Prostate gland (tissue), 2 donors: ENCODE data around the gene RNF169.

ENCODE experiments used
- POLR2A ChIP-seq: fragments of 450-650 bp; IDR thresholded peaks from one replicate; pipeline ENCODE4 v1.6.1; 2016; ENCODE audit warnings: antibody characterized with exemption, mild to moderate bottlenecking
- POLR2AphosphoS5 ChIP-seq: sonication (generic); formaldehyde crosslinking; IDR thresholded peaks from one replicate; pipeline ENCODE4 v1.6.1; 2017; ENCODE audit warnings: antibody characterized with exemption
- TF ChIP-seq, protein P1 (sequence below), 4 experiments: fragments of 200-600 bp in 2 of 4; fragments of 450-650 bp in 2 of 4; sonication (generic) in 2 of 4; IDR thresholded peaks; 1 replicate in 3 of 4; 2 replicates in 1 of 4; pipeline ENCODE4 v1.5.1; 2016 to 2019; ENCODE audit warnings: antibody characterized with exemption in 4 of 4, mild to moderate bottlenecking in 2 of 4, moderate library complexity in 2 of 4

DNA sequence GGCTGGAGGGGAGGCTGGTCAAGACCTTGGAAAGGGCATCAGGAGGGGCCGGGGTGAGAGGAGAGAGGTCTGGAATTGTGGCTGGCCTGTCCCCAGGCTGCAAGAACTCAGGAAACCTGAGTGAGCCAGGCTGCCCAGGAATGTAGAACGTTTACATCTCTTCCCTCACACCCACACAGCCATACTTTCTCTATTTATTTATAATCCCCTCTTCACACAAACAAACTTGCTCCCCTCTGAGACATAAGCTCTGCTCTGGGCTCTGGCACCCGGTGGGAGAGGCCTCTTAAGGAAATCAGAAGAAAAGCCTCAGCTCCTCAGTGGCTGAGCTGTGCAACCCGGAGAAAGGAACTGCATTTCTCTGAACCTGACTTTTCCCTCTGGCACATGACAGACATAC is 22.9 kb upstream of the RNF169 start:
- TF ChIP-seq POLR2A (no peak), POLR2AphosphoS5 (no peak)
- TF ChIP-seq, protein P1, sequence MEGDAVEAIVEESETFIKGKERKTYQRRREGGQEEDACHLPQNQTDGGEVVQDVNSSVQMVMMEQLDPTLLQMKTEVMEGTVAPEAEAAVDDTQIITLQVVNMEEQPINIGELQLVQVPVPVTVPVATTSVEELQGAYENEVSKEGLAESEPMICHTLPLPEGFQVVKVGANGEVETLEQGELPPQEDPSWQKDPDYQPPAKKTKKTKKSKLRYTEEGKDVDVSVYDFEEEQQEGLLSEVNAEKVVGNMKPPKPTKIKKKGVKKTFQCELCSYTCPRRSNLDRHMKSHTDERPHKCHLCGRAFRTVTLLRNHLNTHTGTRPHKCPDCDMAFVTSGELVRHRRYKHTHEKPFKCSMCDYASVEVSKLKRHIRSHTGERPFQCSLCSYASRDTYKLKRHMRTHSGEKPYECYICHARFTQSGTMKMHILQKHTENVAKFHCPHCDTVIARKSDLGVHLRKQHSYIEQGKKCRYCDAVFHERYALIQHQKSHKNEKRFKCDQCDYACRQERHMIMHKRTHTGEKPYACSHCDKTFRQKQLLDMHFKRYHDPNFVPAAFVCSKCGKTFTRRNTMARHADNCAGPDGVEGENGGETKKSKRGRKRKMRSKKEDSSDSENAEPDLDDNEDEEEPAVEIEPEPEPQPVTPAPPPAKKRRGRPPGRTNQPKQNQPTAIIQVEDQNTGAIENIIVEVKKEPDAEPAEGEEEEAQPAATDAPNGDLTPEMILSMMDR (IDR thresholded peaks at IDR 0.05), result no peak
